ENCODE results near the gene NLGN1. TPM values are rescaled to one million over a fixed set of nuclear protein-coding genes. Genes with fewer than 3 reads are reported as not detected.

Gene NLGN1
- total and polyA plus RNA-seq, 2 of the 8 experiments (the other 6 are each of a cell fraction or from before 2014, with no cell fraction given) = 7.8 to 14.8 TPM

DNA sequence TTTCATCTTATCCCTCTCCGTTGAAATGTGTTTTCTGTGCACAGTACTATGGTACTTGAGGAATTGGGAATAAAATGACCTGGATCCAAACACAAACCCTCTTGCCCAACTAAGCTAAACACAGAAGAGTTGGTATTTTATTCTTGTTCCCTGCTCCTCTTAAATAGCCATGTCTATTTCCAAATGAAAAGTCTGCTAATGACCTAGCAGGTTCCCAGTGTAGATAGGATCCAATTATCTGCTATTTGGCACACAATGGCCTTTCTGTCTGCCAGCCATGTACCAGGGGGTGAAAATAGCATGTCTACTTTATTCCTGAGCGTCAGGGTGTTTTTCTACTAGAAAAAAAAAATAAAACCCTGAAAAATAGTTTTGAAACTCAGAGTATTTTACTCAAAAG, 804.6 kb downstream of the NLGN1 start:
- Histone ChIP-seq H2BK20ac (ENCODE audit: low read length) (no peak overlapping the region), H3K14ac (ENCODE audit: insufficient read length) (no peak overlapping the region), H3K27me3 (replicated peaks in 1 of 4; ENCODE audit: control insufficient read depth in 3 of 4, extremely low read depth in 1 of 4, insufficient read depth in 3 of 4, low read length in 3 of 4) (no peaks in the 10 kb centered on the region), H4K91ac (replicated peaks; ENCODE audit: insufficient read length, low read length) (no peak overlapping the region), H2BK120ac (replicated peaks; ENCODE audit: low read depth, low read length) (no peak overlapping the region), H2AFZ (ENCODE audit: low read length) (no peak overlapping the region), H3K79me1 (ENCODE audit: low read depth, low read length) (no peaks in the 10 kb centered on the region), H3K27ac (ENCODE audit: low read depth, low read length) (no peak overlapping the region), H3K4me1 (replicated peaks in 1 of 4; ENCODE audit: control insufficient read depth in 3 of 4, insufficient read depth in 4 of 4, low read length in 3 of 4) (no peaks in the 10 kb centered on the region; a peak in 1 of 7 replicates), H3K4me2 (ENCODE audit: insufficient read depth in 1 of 2, low read depth in 2 of 2, low read length in 2 of 2) (no peak overlapping the region), H2BK15ac (ENCODE audit: low read length) (no peak overlapping the region), H3K9ac (replicated peaks in 1 of 4; ENCODE audit: extremely low read depth in 1 of 4, low read depth in 3 of 4, low read length in 3 of 4) (no peak overlapping the region), H2BK5ac (ENCODE audit: low read depth, low read length) (no peak overlapping the region), H3K79me2 (ENCODE audit: control insufficient read depth in 1 of 2, insufficient read depth in 2 of 2, low read length in 2 of 2) (no peaks in the 10 kb centered on the region), H3K23me2 (ENCODE audit: low read depth, low read length) (no peaks in the 10 kb centered on the region), H2BK12ac (ENCODE audit: low read depth, low read length) (no peak overlapping the region), H3K18ac (ENCODE audit: extremely low read depth, low read length) (no peak overlapping the region), H3K9me3 (ENCODE audit: insufficient read depth in 2 of 2, low read depth in 1 of 2, low read length in 1 of 2) (no peaks in the 10 kb centered on the region), H3K4me3 (ENCODE audit: extremely low read depth in 1 of 4, insufficient read depth in 2 of 4, low read depth in 3 of 4, low read length in 4 of 4) (no peak overlapping the region), H4K8ac (ENCODE audit: extremely low read depth, insufficient read depth, low read length) (no peak overlapping the region), H2AK5ac (ENCODE audit: low read depth, low read length) (no peak overlapping the region), H3K4ac (replicated peaks; ENCODE audit: insufficient read length, low read depth, low read length) (no peak overlapping the region), H4K20me1 (replicated peaks in 1 of 2; ENCODE audit: control insufficient read depth in 1 of 2, insufficient read depth in 2 of 2, low read length in 2 of 2) (no peaks in the 10 kb centered on the region), H4K5ac (ENCODE audit: insufficient read length, low read depth, low read length) (no peak overlapping the region), H3K56ac (replicated peaks; ENCODE audit: insufficient read length, low read depth, low read length) (no peak overlapping the region), H3K36me3 (ENCODE audit: control insufficient read depth in 2 of 4, insufficient read depth in 4 of 4, low read length in 3 of 4) (no peaks in the 10 kb centered on the region), H3K23ac (ENCODE audit: insufficient read length) (no peak overlapping the region)
- 92% methylated on average over 2 of the region's 2 CpGs; no CpG with 5 or more reads in 1 of the 2 experiments for WGBS, 2 experiments (ENCODE audit: extremely low coverage in 1 of 2, insufficient coverage in 1 of 2, insufficient read length in 1 of 2, insufficient replicate concordance in 2 of 2, low coverage in 1 of 2, low lambda C conversion rate in 2 of 2, missing lambda C conversion rate in 1 of 2)
- DNase-seq (ENCODE audit: low read depth in 1 of 2, low spot score in 2 of 2) (no peak), FAIRE-seq (no peak)
- CTCF ChIA-PET (ENCODE audit: partially characterized antibody) = interaction anchor here (1.0 to 1.6 kb wide), 3 partner anchors 77 to 209 kb away, joined by 3 read pairs; no protein-coding TSS in a partner anchor
- POLR2A ChIA-PET (ENCODE audit: partially characterized antibody) = no interaction called here
- no peak for TF ChIP-seq TBP (IDR thresholded peaks at IDR 0.05; ENCODE audit: low read depth, low read length)
- TF ChIP-seq CEBPB (IDR thresholded peaks at IDR 0.05; ENCODE audit: low read depth, low read length) = no peak
- TF ChIP-seq BRCA1 (IDR thresholded peaks at IDR 0.05; ENCODE audit: low read depth, low read length) = no peak
- TF ChIP-seq RNF2 (IDR thresholded peaks at IDR 0.05; ENCODE audit: borderline replicate concordance, low read depth, low read length, missing control alignments, poor library complexity, severe bottlenecking) = no peak
- TF ChIP-seq, protein P1, sequence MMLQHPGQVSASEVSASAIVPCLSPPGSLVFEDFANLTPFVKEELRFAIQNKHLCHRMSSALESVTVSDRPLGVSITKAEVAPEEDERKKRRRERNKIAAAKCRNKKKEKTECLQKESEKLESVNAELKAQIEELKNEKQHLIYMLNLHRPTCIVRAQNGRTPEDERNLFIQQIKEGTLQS (IDR thresholded peaks at IDR 0.05; ENCODE audit: insufficient read depth, low read depth, low read length) = no peak
- no peak for TF ChIP-seq KDM5A (IDR thresholded peaks at IDR 0.05; ENCODE audit: low read length)
- TF ChIP-seq HDAC2 (IDR thresholded peaks at IDR 0.05; ENCODE audit: borderline replicate concordance in 1 of 2, low read depth in 2 of 2, low read length in 2 of 2) = no peak
- TF ChIP-seq BCL11A (IDR thresholded peaks at IDR 0.05; ENCODE audit: low read depth in 2 of 2, low read length in 2 of 2) = no peak
- no peak for TF ChIP-seq POLR2AphosphoS5 (IDR thresholded peaks at IDR 0.05; ENCODE audit: low read depth, low read length)
- TF ChIP-seq RXRA (IDR thresholded peaks at IDR 0.05; ENCODE audit: insufficient read depth, low read depth, low read length) = no peak
- TF ChIP-seq EZH2 (IDR thresholded peaks at IDR 0.05; ENCODE audit: low read depth, low read length, severe bottlenecking) = no peak
- TF ChIP-seq ASH2L (IDR thresholded peaks at IDR 0.05; ENCODE audit: low read length) = no peak
- no peak for TF ChIP-seq SIX5 (IDR thresholded peaks at IDR 0.05; ENCODE audit: low read depth, low read length)
- no peak for TF ChIP-seq FOSL1 (IDR thresholded peaks at IDR 0.05; ENCODE audit: insufficient read depth, low read depth, low read length)
